WTC11 (cell line): Measurements from ENCODE around the gene USP51. TPM values are rescaled to one million over a fixed set of nuclear protein-coding genes. Genes with fewer than 3 reads are reported as not detected.

Experiments used
- ATAC-seq: fragments of 200-7000 bp; cut with Tn5 transposase; 2 replicates; pipeline ENCODE4 v1.10.0; 2021; ENCODE audit warnings: mild to moderate bottlenecking, moderate library complexity
- CTCF ChIA-PET: fragments of 300-600 bp; sonication (Branson Sonifier 250); formaldehyde crosslinking; loops from one replicate; lab custom pipeline; 2021; ENCODE audit warnings: antibody characterized with exemption; lab: Charles Lee
- POLR2A ChIA-PET: fragments of 350-600 bp; sonication (Branson Sonifier 250); formaldehyde crosslinking; loops from one replicate; lab custom pipeline; 2021; ENCODE audit warnings: antibody characterized with exemption; lab: Charles Lee
- DNase-seq: peaks from one replicate; pipeline ENCODE4 v3.0.0; 2021; ENCODE audit warnings: low spot score
- H3K27ac Mint-ChIP-seq: 2 replicates; pipeline ENCODE4 v1.8.0; 2021; ENCODE audit warnings: mixed read lengths
- H3K27me3 Mint-ChIP-seq: 2 replicates; pipeline ENCODE4 v1.8.0; 2021; ENCODE audit warnings: low read depth, mild to moderate bottlenecking, moderate library complexity, mixed read lengths
- H3K36me3 Mint-ChIP-seq: 2 replicates; pipeline ENCODE4 v1.8.0; 2021; ENCODE audit warnings: mixed read lengths
- H3K4me1 Mint-ChIP-seq: 2 replicates; pipeline ENCODE4 v1.8.0; 2022; ENCODE audit warnings: mixed read lengths
- H3K4me3 Mint-ChIP-seq: 2 replicates; pipeline ENCODE4 v1.8.0; 2021; ENCODE audit warnings: mild to moderate bottlenecking, moderate library complexity, mixed read lengths
- H3K9me3 Mint-ChIP-seq: 2 replicates; pipeline ENCODE4 v1.8.0; 2021; ENCODE audit warnings: mixed read lengths
- CBFB ChIP-seq: sonication (generic); formaldehyde crosslinking; IDR thresholded peaks from 2 replicates; pipeline ENCODE4 v1.8.1; 2022; ENCODE audit warnings: mild to moderate bottlenecking, low read depth, missing genetic modification reagents
- CREM ChIP-seq: sonication (generic); formaldehyde crosslinking; IDR thresholded peaks from 2 replicates; pipeline ENCODE4 v1.8.1; 2022; ENCODE audit warnings: mild to moderate bottlenecking, missing genetic modification reagents, moderate library complexity
- EMX1 ChIP-seq: fragments of 250-450 bp; sonication (Bioruptor Pico); IDR thresholded peaks from 2 replicates; pipeline ENCODE4 v1.8.0; 2021; ENCODE audit warnings: mild to moderate bottlenecking
- FOXK1 ChIP-seq: sonication (generic); formaldehyde crosslinking; IDR thresholded peaks from 2 replicates; pipeline ENCODE4 v1.8.0; 2022; ENCODE audit warnings: mild to moderate bottlenecking, moderate library complexity, missing genetic modification reagents
- FOXP1 ChIP-seq: sonication (generic); formaldehyde crosslinking; IDR thresholded peaks from 2 replicates; pipeline ENCODE4 v1.8.0; 2022; ENCODE audit warnings: missing genetic modification reagents, mild to moderate bottlenecking, moderate library complexity, borderline replicate concordance
- GRHL2 ChIP-seq: fragments of 250-450 bp; sonication (Bioruptor Pico); IDR thresholded peaks from 2 replicates; pipeline ENCODE4 v1.8.0; 2022; ENCODE audit warnings: mild to moderate bottlenecking, moderate library complexity; ENCODE audit not compliant: insufficient replicate concordance, severe bottlenecking
- GTF2I ChIP-seq: fragments of 250-450 bp; sonication (Bioruptor Pico); conservative IDR thresholded peaks from 2 replicates; pipeline ENCODE4 v1.4.0; 2021; ENCODE audit warnings: mild to moderate bottlenecking
- NFE2L1 ChIP-seq: sonication (generic); formaldehyde crosslinking; IDR thresholded peaks from 2 replicates; pipeline ENCODE4 v1.8.1; 2023; ENCODE audit warnings: missing genetic modification reagents
- NFYB ChIP-seq: sonication (generic); formaldehyde crosslinking; conservative IDR thresholded peaks from 2 replicates; pipeline ENCODE4 v1.8.0; 2022; ENCODE audit warnings: low read depth, missing genetic modification reagents
- NR1H2 ChIP-seq: sonication (generic); formaldehyde crosslinking; IDR thresholded peaks from 2 replicates; pipeline ENCODE4 v1.9.0; 2021; ENCODE audit warnings: mild to moderate bottlenecking, moderate library complexity, missing genetic modification reagents
- NR3C1 ChIP-seq: sonication (generic); formaldehyde crosslinking; conservative IDR thresholded peaks from 2 replicates; pipeline ENCODE4 v1.8.1; 2023; ENCODE audit warnings: low read depth, mild to moderate bottlenecking, missing genetic modification reagents
- RELA ChIP-seq: sonication (generic); formaldehyde crosslinking; IDR thresholded peaks from 2 replicates; pipeline ENCODE4 v1.8.1; 2022; ENCODE audit warnings: missing genetic modification reagents, mild to moderate bottlenecking, borderline replicate concordance
- SMAD3 ChIP-seq: sonication (generic); formaldehyde crosslinking; IDR thresholded peaks from 2 replicates; pipeline ENCODE4 v1.8.0; 2022; ENCODE audit warnings: missing genetic modification reagents, mild to moderate bottlenecking, borderline replicate concordance
- ZBTB21 ChIP-seq: sonication (generic); formaldehyde crosslinking; IDR thresholded peaks from 2 replicates; pipeline ENCODE4 v1.8.1; 2023; ENCODE audit warnings: mild to moderate bottlenecking, missing genetic modification reagents, borderline replicate concordance
- ZNF219 ChIP-seq: sonication (generic); formaldehyde crosslinking; IDR thresholded peaks from 2 replicates; pipeline ENCODE4 v1.8.0; 2023; ENCODE audit warnings: missing genetic modification reagents, mild to moderate bottlenecking, borderline replicate concordance
- ZNF232 ChIP-seq: sonication (generic); formaldehyde crosslinking; IDR thresholded peaks from 2 replicates; pipeline ENCODE4 v1.8.0; 2022; ENCODE audit warnings: mild to moderate bottlenecking, missing genetic modification reagents
- ZNF396 ChIP-seq: fragments of 250-450 bp; sonication (Bioruptor Pico); IDR thresholded peaks from 2 replicates; pipeline ENCODE4 v1.8.0; 2021; ENCODE audit warnings: mild to moderate bottlenecking, moderate library complexity, borderline replicate concordance
- total RNA-seq: library from RNA; stranded (reverse); gene quantifications from 3 replicates; pipeline ENCODE4 v1.2.3, GENCODE V29; 2021
- TF ChIP-seq, protein P1 (sequence below): sonication (generic); formaldehyde crosslinking; IDR thresholded peaks from 2 replicates; pipeline ENCODE4 v1.8.1; 2023; ENCODE audit warnings: mild to moderate bottlenecking, missing genetic modification reagents
- TF ChIP-seq, protein P2 (sequence below): sonication (generic); formaldehyde crosslinking; IDR thresholded peaks from 2 replicates; pipeline ENCODE4 v1.8.0; 2022; ENCODE audit warnings: mild to moderate bottlenecking, missing genetic modification reagents
- TF ChIP-seq, protein P3 (sequence below): sonication (generic); formaldehyde crosslinking; IDR thresholded peaks from 2 replicates; pipeline ENCODE4 v1.8.1; 2023; ENCODE audit warnings: mild to moderate bottlenecking, missing genetic modification reagents, borderline replicate concordance
- TF ChIP-seq, protein P4 (sequence below): fragments of 250-450 bp; sonication (Bioruptor Pico); IDR thresholded peaks from 2 replicates; pipeline ENCODE4 v1.9.0; 2021; ENCODE audit warnings: mild to moderate bottlenecking
- TF ChIP-seq, protein P5 (sequence below): sonication (generic); formaldehyde crosslinking; IDR thresholded peaks from 2 replicates; pipeline ENCODE4 v1.8.0; 2023; ENCODE audit warnings: missing genetic modification reagents
- TF ChIP-seq, protein P6 (sequence below): fragments of 200-600 bp; IDR thresholded peaks from 2 replicates; pipeline ENCODE4 v1.8.0; 2022; ENCODE audit warnings: antibody characterized with exemption

Gene USP51
- total RNA-seq, 1 experiment from 2014 or later: 6.5 TPM

DNA sequence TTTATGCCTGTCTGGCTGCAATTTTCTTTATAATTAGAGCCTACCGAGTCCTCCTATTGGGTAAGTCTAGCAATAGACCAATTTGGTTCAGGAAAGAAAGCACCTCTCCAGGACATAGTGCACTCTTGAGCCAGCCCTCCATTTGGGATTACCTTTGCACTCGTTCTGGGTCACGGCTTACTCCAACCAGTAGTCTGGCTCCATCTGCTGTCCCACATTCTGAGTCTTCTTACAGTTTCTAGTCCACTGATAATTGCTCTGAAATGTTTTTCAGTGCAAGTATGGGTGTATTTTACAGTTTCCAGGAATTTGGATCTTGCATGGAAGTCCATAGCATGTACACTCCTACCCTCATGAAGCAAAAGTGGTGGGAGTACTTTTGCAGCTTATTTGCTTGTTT lies 34.8 kb upstream of the USP51 start:
- Mint-ChIP-seq H3K9me3 (no peaks in the 10 kb centered on the region), H3K36me3 (no peaks in the 10 kb centered on the region), H3K4me1 (peaks cover 4% of the 10 kb centered on the region; the same call in 1 of the 2 replicates), H3K27ac (no peak overlapping the region), H3K27me3 (peaks cover 8% of the 10 kb centered on the region), H3K4me3 (no peak overlapping the region)
- TF ChIP-seq FOXK1 (CRISPR knock-in tag): no peak
- no peak for TF ChIP-seq RELA (CRISPR knock-in tag)
- TF ChIP-seq ZBTB21: no peak
- TF ChIP-seq CBFB (CRISPR knock-in tag): no peak
- TF ChIP-seq, protein P1, sequence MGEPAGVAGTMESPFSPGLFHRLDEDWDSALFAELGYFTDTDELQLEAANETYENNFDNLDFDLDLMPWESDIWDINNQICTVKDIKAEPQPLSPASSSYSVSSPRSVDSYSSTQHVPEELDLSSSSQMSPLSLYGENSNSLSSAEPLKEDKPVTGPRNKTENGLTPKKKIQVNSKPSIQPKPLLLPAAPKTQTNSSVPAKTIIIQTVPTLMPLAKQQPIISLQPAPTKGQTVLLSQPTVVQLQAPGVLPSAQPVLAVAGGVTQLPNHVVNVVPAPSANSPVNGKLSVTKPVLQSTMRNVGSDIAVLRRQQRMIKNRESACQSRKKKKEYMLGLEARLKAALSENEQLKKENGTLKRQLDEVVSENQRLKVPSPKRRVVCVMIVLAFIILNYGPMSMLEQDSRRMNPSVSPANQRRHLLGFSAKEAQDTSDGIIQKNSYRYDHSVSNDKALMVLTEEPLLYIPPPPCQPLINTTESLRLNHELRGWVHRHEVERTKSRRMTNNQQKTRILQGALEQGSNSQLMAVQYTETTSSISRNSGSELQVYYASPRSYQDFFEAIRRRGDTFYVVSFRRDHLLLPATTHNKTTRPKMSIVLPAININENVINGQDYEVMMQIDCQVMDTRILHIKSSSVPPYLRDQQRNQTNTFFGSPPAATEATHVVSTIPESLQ (CRISPR knock-in tag): no peak
- TF ChIP-seq, protein P2, sequence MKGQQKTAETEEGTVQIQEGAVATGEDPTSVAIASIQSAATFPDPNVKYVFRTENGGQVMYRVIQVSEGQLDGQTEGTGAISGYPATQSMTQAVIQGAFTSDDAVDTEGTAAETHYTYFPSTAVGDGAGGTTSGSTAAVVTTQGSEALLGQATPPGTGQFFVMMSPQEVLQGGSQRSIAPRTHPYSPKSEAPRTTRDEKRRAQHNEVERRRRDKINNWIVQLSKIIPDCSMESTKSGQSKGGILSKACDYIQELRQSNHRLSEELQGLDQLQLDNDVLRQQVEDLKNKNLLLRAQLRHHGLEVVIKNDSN: no peak
- no peak for TF ChIP-seq NR1H2
- TF ChIP-seq EMX1 (CRISPR knock-in tag): no peak
- TF ChIP-seq ZNF232: no peak
- TF ChIP-seq CREM: no peak
- CTCF ChIA-PET: no interaction called here
- DNase-seq (no peak), ATAC-seq (no peak)
- POLR2A ChIA-PET: no interaction called here

DNA sequence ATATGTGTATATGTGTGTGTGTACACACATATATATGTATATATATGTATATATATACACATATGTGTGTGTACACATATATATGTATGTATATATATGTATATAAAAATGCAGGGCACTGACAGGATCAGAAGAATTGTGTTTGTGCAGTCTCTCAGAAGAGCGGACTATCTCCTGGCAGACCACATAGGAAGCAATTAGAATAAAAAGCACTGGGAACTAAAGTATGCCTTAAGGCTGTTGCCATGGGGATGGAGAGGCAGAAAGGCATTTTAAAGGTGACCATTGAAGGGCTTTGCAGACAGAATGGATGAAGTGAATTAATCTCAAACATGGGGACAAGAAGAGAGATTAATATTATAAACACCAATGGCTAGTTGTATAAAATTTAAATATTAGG lies 33.7 kb upstream of the USP51 start:
- ChIA-PET CTCF (no interaction called here), POLR2A (no interaction called here)
- Mint-ChIP-seq H3K9me3 (no peaks in the 10 kb centered on the region), H3K4me1 (peaks cover 4% of the 10 kb centered on the region; the same call in 1 of the 2 replicates), H3K36me3 (no peaks in the 10 kb centered on the region), H3K27me3 (peaks cover 8% of the 10 kb centered on the region), H3K27ac (no peak overlapping the region), H3K4me3 (no peak overlapping the region)
- DNase-seq (no peak), ATAC-seq (no peak)
- no peak for TF ChIP-seq NR3C1 (CRISPR knock-in tag)
- TF ChIP-seq, protein P3, sequence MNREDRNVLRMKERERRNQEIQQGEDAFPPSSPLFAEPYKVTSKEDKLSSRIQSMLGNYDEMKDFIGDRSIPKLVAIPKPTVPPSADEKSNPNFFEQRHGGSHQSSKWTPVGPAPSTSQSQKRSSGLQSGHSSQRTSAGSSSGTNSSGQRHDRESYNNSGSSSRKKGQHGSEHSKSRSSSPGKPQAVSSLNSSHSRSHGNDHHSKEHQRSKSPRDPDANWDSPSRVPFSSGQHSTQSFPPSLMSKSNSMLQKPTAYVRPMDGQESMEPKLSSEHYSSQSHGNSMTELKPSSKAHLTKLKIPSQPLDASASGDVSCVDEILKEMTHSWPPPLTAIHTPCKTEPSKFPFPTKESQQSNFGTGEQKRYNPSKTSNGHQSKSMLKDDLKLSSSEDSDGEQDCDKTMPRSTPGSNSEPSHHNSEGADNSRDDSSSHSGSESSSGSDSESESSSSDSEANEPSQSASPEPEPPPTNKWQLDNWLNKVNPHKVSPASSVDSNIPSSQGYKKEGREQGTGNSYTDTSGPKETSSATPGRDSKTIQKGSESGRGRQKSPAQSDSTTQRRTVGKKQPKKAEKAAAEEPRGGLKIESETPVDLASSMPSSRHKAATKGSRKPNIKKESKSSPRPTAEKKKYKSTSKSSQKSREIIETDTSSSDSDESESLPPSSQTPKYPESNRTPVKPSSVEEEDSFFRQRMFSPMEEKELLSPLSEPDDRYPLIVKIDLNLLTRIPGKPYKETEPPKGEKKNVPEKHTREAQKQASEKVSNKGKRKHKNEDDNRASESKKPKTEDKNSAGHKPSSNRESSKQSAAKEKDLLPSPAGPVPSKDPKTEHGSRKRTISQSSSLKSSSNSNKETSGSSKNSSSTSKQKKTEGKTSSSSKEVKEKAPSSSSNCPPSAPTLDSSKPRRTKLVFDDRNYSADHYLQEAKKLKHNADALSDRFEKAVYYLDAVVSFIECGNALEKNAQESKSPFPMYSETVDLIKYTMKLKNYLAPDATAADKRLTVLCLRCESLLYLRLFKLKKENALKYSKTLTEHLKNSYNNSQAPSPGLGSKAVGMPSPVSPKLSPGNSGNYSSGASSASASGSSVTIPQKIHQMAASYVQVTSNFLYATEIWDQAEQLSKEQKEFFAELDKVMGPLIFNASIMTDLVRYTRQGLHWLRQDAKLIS (CRISPR knock-in tag): no peak
- no peak for TF ChIP-seq ZNF219 (CRISPR knock-in tag)
- no peak for TF ChIP-seq CBFB (CRISPR knock-in tag)
- no peak for TF ChIP-seq NFYB (CRISPR knock-in tag)
- TF ChIP-seq, protein P4, sequence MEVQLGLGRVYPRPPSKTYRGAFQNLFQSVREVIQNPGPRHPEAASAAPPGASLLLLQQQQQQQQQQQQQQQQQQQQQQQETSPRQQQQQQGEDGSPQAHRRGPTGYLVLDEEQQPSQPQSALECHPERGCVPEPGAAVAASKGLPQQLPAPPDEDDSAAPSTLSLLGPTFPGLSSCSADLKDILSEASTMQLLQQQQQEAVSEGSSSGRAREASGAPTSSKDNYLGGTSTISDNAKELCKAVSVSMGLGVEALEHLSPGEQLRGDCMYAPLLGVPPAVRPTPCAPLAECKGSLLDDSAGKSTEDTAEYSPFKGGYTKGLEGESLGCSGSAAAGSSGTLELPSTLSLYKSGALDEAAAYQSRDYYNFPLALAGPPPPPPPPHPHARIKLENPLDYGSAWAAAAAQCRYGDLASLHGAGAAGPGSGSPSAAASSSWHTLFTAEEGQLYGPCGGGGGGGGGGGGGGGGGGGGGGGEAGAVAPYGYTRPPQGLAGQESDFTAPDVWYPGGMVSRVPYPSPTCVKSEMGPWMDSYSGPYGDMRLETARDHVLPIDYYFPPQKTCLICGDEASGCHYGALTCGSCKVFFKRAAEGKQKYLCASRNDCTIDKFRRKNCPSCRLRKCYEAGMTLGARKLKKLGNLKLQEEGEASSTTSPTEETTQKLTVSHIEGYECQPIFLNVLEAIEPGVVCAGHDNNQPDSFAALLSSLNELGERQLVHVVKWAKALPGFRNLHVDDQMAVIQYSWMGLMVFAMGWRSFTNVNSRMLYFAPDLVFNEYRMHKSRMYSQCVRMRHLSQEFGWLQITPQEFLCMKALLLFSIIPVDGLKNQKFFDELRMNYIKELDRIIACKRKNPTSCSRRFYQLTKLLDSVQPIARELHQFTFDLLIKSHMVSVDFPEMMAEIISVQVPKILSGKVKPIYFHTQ (CRISPR knock-in tag): no peak
- TF ChIP-seq ZNF396 (CRISPR knock-in tag): no peak
- no peak for TF ChIP-seq NFE2L1
- TF ChIP-seq FOXP1 (CRISPR knock-in tag): no peak
- TF ChIP-seq SMAD3: no peak
- TF ChIP-seq GRHL2 (CRISPR knock-in tag): no peak
- TF ChIP-seq, protein P5, sequence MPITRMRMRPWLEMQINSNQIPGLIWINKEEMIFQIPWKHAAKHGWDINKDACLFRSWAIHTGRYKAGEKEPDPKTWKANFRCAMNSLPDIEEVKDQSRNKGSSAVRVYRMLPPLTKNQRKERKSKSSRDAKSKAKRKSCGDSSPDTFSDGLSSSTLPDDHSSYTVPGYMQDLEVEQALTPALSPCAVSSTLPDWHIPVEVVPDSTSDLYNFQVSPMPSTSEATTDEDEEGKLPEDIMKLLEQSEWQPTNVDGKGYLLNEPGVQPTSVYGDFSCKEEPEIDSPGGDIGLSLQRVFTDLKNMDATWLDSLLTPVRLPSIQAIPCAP (CRISPR knock-in tag): no peak
- TF ChIP-seq, protein P6, sequence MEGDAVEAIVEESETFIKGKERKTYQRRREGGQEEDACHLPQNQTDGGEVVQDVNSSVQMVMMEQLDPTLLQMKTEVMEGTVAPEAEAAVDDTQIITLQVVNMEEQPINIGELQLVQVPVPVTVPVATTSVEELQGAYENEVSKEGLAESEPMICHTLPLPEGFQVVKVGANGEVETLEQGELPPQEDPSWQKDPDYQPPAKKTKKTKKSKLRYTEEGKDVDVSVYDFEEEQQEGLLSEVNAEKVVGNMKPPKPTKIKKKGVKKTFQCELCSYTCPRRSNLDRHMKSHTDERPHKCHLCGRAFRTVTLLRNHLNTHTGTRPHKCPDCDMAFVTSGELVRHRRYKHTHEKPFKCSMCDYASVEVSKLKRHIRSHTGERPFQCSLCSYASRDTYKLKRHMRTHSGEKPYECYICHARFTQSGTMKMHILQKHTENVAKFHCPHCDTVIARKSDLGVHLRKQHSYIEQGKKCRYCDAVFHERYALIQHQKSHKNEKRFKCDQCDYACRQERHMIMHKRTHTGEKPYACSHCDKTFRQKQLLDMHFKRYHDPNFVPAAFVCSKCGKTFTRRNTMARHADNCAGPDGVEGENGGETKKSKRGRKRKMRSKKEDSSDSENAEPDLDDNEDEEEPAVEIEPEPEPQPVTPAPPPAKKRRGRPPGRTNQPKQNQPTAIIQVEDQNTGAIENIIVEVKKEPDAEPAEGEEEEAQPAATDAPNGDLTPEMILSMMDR: no peak
- no peak for TF ChIP-seq GTF2I (CRISPR knock-in tag)
